GM15510 (cell line): ENCODE measurements around the gene HEXA.

Source experiments
- POLR2A ChIP-seq: IDR thresholded peaks from 3 replicates; pipeline ENCODE4 v1.6.1; 2011; ENCODE audit warnings: borderline replicate concordance; ENCODE audit not compliant: insufficient read length; ENCODE audit errors: extremely low read depth

The HEXA gene

DNA sequence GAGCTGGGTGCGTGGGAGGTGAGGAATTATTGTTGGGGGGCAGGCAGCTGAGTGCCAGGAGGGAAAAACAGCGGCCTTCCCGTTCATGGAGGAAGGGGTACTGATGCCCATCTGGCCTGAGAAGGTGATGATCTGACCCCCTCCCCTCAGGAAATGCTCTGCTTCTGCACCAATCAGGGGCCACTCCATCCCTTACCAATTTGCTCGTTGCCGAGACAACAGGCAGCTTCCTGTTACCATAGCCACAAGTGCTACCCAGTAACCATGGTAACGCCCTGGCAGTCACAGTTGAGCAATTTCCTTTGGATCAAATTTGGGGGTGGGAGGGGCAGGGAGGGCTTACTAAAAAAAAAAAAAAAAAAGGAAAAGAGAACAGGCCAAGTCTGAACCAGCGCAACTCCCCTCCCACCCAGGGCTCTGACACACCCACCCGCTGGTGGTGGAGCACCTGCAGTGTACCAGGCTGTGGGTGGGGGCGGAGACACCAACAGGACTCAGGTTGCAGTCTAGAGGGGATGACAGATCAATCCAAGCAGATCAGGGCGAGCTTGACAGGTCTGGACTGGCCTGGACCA is 69.5 kb downstream of the HEXA start:
- TF ChIP-seq POLR2A: no peak

DNA sequence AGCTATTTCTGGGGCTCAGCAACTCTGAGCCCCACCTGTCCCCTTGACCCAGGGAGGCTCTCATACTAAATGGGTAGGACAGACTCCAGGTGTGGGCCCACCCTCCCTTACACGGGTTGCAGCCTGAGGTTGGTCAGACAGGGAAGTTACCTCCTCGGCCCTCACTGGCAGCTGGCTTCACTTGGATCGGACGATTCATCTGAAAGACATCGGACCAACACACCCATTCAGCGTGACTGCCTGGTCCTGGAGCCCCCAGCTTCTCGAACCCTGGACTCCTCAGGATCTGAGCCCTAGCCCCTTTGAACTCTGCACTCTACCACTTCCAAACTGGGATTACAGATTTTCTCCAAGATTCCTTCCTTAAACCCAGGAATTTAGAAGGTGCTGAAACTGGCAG is 71.2 kb downstream of the HEXA start:
- no peak for TF ChIP-seq POLR2A

DNA sequence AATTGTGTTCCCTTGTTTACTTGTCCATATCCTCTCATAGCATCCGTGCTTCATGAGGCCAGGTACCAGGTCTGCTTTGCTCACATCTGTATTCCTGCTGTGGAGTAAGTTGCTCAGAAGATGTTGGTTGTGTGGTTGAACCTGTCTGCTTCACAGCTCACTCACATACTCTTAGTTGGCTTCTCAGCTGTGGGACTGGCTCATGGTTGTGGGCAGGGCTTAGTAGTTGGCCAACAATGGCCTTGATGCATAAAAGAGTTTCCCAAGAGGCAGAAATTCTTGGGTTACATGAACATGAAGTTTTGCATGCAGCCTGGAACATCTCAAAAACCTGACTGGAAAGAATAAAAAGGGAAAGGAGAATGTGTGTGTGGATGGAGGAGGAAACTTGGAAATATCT is 72.9 kb downstream of the HEXA start:
- TF ChIP-seq POLR2A: no peak
